Peyer's patch (tissue), 4 donors: ENCODE results near the gene FXYD7. TPM values are rescaled to one million over a fixed set of nuclear protein-coding genes. Genes with fewer than 3 reads are reported as not detected.

Experiments
- DNase-seq, 3 donors: peaks; one replicate each; pipeline ENCODE4 v3.0.0-alpha.2; 2017 to 2019
- H3K27ac ChIP-seq, 4 donors: fragments of 200-600 bp; sonication (generic); one replicate each; pipeline ENCODE4 v1.5.1; 2016 to 2019
- H3K27me3 ChIP-seq, 2 donors: fragments of 200-600 bp; sonication (generic); one replicate each; pipeline ENCODE4 v1.5.1; 2019
- H3K36me3 ChIP-seq, 3 donors: fragments of 200-600 bp; sonication (generic); one replicate each; pipeline ENCODE4 v1.5.1; 2016 to 2019
- H3K4me1 ChIP-seq, 4 donors: fragments of 200-600 bp; sonication (generic); one replicate each; pipeline ENCODE4 v1.5.1; 2016 to 2019
- H3K4me3 ChIP-seq, 4 donors: fragments of 200-600 bp; sonication (generic); 1 replicate in 3 of 4; 2 replicates in 1 of 4; pipeline ENCODE4 v1.5.1; 2016 to 2019; ENCODE audit warnings: mild to moderate bottlenecking in 1 of 4
- H3K9me3 ChIP-seq, 4 donors: fragments of 200-600 bp; sonication (generic); one replicate each; pipeline ENCODE4 v1.5.1; 2016 to 2019; ENCODE audit warnings: mild to moderate bottlenecking in 1 of 4
- POLR2A ChIP-seq, 2 donors: fragments of 450-650 bp; IDR thresholded peaks; one replicate each; pipeline ENCODE4 v1.5.1; 2017; ENCODE audit warnings: antibody characterized with exemption in 2 of 2, mild to moderate bottlenecking in 2 of 2, moderate library complexity in 2 of 2
- small RNA-seq, 2 donors: library from RNA; depleted of rRNA; stranded (forward); fragments of <200 nt; gene quantifications; one replicate each; pipeline ENCODE3, GENCODE V24; 2016
- total RNA-seq, 4 donors: library from RNA; depleted of rRNA; stranded (reverse); fragments of >200 nt; gene quantifications; one replicate each; pipeline ENCODE4 v1.1.0, GENCODE V29; 2016
- TF ChIP-seq, protein P1 (sequence below), 6 experiments: fragments of 450-650 bp in 4 of 6; fragments of 200-600 bp in 2 of 6; sonication (generic) in 1 of 6; IDR thresholded peaks; one replicate each; pipeline ENCODE4 v1.5.1; 2017 to 2019; ENCODE audit warnings: antibody characterized with exemption in 6 of 6, mild to moderate bottlenecking in 3 of 6, moderate library complexity in 1 of 6

FXYD7 gene
- total RNA-seq, 4 donors from 2014 or later: not detected

DNA sequence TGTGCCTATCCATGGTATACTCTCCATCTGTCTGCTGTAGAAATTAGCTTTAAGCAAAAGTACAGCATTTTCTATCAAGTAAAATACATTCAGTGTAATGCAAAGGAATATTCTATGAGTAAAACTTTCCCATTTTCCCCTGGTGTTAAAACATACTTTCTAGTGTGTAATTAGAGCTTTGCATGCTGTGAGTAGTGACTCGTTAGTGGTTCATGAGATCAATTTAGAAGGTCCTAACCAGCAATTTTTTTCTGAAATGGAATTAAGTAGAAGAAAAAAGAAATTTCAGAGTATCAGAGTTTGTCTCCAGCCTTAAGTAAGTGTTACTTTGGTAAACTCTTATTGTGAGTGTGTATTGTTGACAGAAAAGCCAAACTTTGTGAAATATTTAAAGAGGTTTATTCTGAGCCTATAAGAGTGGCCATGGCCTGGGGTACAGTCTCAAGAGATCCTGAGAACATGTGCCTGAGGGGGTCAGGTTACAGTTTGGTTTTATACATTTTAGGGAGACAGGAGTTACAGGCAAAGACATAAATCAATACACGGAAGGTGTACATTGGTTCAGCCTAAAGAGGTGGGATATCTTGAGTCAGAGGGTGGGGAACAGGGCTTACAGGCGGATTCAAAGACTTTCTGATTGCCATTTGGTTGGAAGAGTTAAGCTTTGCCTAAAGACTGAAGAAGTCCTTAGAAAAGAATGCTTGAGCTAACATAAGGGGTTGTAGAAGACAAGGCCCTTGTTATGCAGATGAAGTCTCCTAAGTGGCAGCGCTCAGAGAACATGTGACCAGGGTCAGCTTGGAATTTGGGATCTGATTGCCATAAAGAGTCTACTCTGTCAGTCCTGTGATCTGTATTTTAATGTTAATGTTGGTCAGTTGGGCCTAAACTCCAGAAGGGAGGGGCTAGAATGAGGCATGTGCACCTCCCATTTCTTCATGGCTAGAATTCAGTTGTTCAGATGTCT lies 60.0 kb downstream of the FXYD7 start:
- DNase-seq: no peak
- H3K27ac ChIP-seq: no peak overlapping the region
- no peaks in the 10 kb centered on the region for H3K9me3 ChIP-seq
- TF ChIP-seq POLR2A (IDR thresholded peaks at IDR 0.05): no peak
- TF ChIP-seq, protein P1, sequence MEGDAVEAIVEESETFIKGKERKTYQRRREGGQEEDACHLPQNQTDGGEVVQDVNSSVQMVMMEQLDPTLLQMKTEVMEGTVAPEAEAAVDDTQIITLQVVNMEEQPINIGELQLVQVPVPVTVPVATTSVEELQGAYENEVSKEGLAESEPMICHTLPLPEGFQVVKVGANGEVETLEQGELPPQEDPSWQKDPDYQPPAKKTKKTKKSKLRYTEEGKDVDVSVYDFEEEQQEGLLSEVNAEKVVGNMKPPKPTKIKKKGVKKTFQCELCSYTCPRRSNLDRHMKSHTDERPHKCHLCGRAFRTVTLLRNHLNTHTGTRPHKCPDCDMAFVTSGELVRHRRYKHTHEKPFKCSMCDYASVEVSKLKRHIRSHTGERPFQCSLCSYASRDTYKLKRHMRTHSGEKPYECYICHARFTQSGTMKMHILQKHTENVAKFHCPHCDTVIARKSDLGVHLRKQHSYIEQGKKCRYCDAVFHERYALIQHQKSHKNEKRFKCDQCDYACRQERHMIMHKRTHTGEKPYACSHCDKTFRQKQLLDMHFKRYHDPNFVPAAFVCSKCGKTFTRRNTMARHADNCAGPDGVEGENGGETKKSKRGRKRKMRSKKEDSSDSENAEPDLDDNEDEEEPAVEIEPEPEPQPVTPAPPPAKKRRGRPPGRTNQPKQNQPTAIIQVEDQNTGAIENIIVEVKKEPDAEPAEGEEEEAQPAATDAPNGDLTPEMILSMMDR (IDR thresholded peaks at IDR 0.05): no peak
- no peaks in the 10 kb centered on the region for H3K36me3 ChIP-seq
- peaks cover 0 to 27% (median 7%) of the 10 kb centered on the region in 4 donors for H3K4me1 ChIP-seq
- no peak overlapping the region for H3K4me3 ChIP-seq
- no peaks in the 10 kb centered on the region for H3K27me3 ChIP-seq

Small RNA genes within 50 kb of the gene (small RNA-seq; reads per million reads assigned to genes)
- gene AC020907.2: 0 reads per million in 2 donors

Other genes starting within 250 kb of the FXYD7 start
- gene ZNF30, start 216.4 kb upstream of the FXYD7 start, total RNA-seq: 1 to 10 TPM; 1.6 to 9.9 (median 2.1) TPM
- 10 to 100 TPM in 1 of 4 donors, 1 to 10 TPM in 3; 7.0 to 15.7 (median 7.4) TPM for gene ZNF792, start 179.0 kb upstream of the FXYD7 start, total RNA-seq
- gene GRAMD1A, start 142.9 kb upstream of the FXYD7 start, total RNA-seq: 100 to 1,000 TPM in 1 of 4 donors, 10 to 100 TPM in 2, 1 to 10 TPM in 1; 6.0 to 135 (median 61.6) TPM
- 1 to 10 TPM; 2.8 to 9.1 (median 5.1) TPM for gene SCN1B, start 112.8 kb upstream of the FXYD7 start, total RNA-seq
- 1 to 10 TPM in 1 of 4 donors, under 1 TPM in 1, not detected in 2; 0.67 to 1.4 TPM for gene HPN, start 101.5 kb upstream of the FXYD7 start, total RNA-seq
- gene FXYD3, start 27.4 kb upstream of the FXYD7 start, total RNA-seq: 1,000 to 10,000 TPM in 3 of 4 donors, 10 to 100 TPM in 1; 33.0 to 1,418 (median 1,063) TPM
- 10 to 100 TPM in 2 of 4 donors, 1 to 10 TPM in 2; 6.1 to 37.3 (median 14.4) TPM for gene LGI4, start 8.2 kb upstream of the FXYD7 start, total RNA-seq
- 10 to 100 TPM in 2 of 4 donors, not detected in 2; 12.3 to 12.7 TPM for gene FXYD1, start 4.4 kb upstream of the FXYD7 start, total RNA-seq
- 10 to 100 TPM in 3 of 4 donors, 1 to 10 TPM in 1; 6.0 to 67.7 (median 22.2) TPM for gene FXYD5, start 11.5 kb downstream of the FXYD7 start, total RNA-seq
- gene FAM187B, start 85.5 kb downstream of the FXYD7 start, total RNA-seq: not detected
- gene LSR, start 105.7 kb downstream of the FXYD7 start, total RNA-seq: 100 to 1,000 TPM in 3 of 4 donors, 10 to 100 TPM in 1; 28.9 to 214 (median 188) TPM
- gene USF2, start 125.7 kb downstream of the FXYD7 start, total RNA-seq: 100 to 1,000 TPM; 112 to 201 (median 142) TPM
- not detected for gene HAMP, start 139.3 kb downstream of the FXYD7 start, total RNA-seq
- gene MAG, start 148.9 kb downstream of the FXYD7 start, total RNA-seq: 1 to 10 TPM in 1 of 4 donors, not detected in 3; 3.8 TPM
- gene CD22, start 185.9 kb downstream of the FXYD7 start, total RNA-seq: 100 to 1,000 TPM in 1 of 4 donors, 10 to 100 TPM in 2, not detected in 1; 10.9 to 207 (median 15.7) TPM
- 1 to 10 TPM in 1 of 4 donors, under 1 TPM in 1, not detected in 2; 0.66 to 1.6 TPM for gene FFAR1, start 204.6 kb downstream of the FXYD7 start, total RNA-seq
- 1 to 10 TPM in 1 of 4 donors, not detected in 3; 1.1 TPM for gene FFAR3, start 215.2 kb downstream of the FXYD7 start, total RNA-seq
- under 1 TPM in 1 of 4 donors, not detected in 3; 0.70 TPM for gene GPR42, start 227.8 kb downstream of the FXYD7 start, total RNA-seq